ENCODE measurements around the gene MTRF1L.
"Not testable (repeated sequence)": the region's sequence is repeated elsewhere in the genome, so short reads cannot be mapped to it uniquely, and the experiment has no call there.

MTRF1L gene

GRCh38 chr6:152969688-152970418 is 32.7 kb downstream of the MTRF1L start:
- no peak for DNase-seq (ENCODE audit: low read depth in 3 of 3)

- not testable (repeated sequence) for DNase-seq (ENCODE audit: low read depth in 3 of 3)
Measured at GRCh38 chr6:152966168-152966894, 36.2 kb downstream of the MTRF1L start.

GRCh38 chr6:152959333-152959732 is 43.2 kb downstream of the MTRF1L start:
- no peak for DNase-seq (ENCODE audit: low read depth in 3 of 3)

GRCh38 chr6:152957796-152958195 is 44.7 kb downstream of the MTRF1L start:
- no peak for DNase-seq (ENCODE audit: low read depth in 3 of 3)

- no peak for DNase-seq (ENCODE audit: low read depth in 3 of 3)
Measured at GRCh38 chr6:152954443-152954842, 48.1 kb downstream of the MTRF1L start.

GRCh38 chr6:152952866-152953509 is 49.5 kb downstream of the MTRF1L start:
- DNase-seq (ENCODE audit: low read depth in 3 of 3), result no peak

DNA sequence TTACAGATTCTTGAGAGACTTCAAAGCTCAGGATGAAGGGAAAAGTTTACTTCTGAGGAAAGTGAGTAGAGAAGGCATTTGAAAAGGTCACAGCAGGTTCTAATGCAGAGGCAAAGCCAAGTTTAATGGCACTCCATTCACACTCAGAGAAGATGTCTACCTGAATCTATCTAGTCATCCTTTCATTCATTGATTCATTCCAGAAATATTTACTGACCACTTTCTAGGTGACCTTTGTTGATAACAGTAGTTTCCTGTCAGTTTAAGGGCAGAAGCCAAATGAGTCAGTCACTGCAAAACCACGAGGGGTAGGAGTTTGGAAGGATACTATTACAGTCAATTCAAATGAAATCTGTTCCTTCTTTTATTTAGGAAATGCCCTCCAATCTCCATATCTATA is 50.5 kb downstream of the MTRF1L start:
- DNase-seq (ENCODE audit: low read depth in 3 of 3), result no peak

DNA sequence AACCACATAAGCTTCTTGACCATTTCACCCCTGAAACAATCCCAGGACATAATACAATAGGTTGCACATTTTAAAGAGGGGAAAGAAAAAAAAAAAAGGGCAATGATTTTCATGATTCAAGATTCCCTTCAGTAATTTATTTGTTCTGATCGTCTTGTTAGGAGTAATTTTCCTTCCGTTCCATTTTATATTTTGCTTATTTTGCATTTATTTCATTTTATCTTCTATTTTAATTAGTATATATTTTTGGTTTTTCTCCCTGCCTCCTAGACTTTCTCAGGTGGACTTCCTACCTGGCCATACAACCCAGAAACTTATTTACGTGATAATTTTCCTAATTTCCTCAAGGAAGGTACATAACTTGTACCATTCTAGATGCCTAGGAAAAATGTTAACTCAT is 52.3 kb downstream of the MTRF1L start:
- DNase-seq (ENCODE audit: low read depth in 3 of 3), result no peak

GRCh38 chr6:152948150-152948768 is 54.2 kb downstream of the MTRF1L start:
- DNase-seq (ENCODE audit: low read depth in 3 of 3), result no peak

DNA sequence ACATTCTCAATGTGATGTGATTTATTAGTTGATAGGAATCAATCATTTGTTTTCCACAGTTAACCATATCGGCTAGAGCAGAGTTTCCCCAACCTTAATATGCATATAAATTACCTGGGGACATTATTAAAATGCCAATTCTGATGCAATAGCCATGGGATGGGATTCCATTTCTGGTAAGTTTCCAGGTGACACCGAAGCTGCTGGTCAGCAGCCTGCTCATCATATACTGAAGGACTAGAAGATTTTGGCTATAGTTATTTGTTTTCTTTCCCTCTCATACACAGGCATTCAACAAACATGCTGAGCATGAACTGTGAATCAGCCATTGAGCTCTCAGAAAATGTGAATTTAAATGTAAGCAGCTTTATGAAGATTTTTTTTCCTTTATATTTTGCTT is 55.5 kb downstream of the MTRF1L start:
- DNase-seq (ENCODE audit: low read depth in 3 of 3), result no peak

- no peak for DNase-seq (ENCODE audit: low read depth in 3 of 3)
Measured at GRCh38 chr6:152946484-152946883, 56.0 kb downstream of the MTRF1L start.

GRCh38 chr6:152943260-152943897 is 59.1 kb downstream of the MTRF1L start:
- DNase-seq (ENCODE audit: low read depth in 3 of 3), result no peak

- DNase-seq (ENCODE audit: low read depth in 3 of 3), result no peak
Measured at GRCh38 chr6:152942319-152942869, 60.1 kb downstream of the MTRF1L start.

- no peak for DNase-seq (ENCODE audit: low read depth in 3 of 3)
Measured at GRCh38 chr6:152941746-152942145, 60.8 kb downstream of the MTRF1L start.
